Epithelial cell of esophagus (primary cell): ENCODE results near the gene ORAI3.

Experiments
- DNase-seq: peaks from one replicate; pipeline ENCODE4 v3.0.0; 2010; ENCODE audit warnings: low read depth
- H3K4me3 ChIP-seq: 2 replicates; pipeline ENCODE4 v1.5.1; 2011; ENCODE audit warnings: mild to moderate bottlenecking, low read length, control low read depth
- CTCF ChIP-seq: IDR thresholded peaks from 2 replicates; pipeline ENCODE4 v1.5.1; 2011; ENCODE audit warnings: low read depth, mild to moderate bottlenecking, low read length, control low read depth, inconsistent platforms; ENCODE audit not compliant: insufficient read depth; ENCODE audit errors: missing control alignments

Gene ORAI3

GRCh38 chr16:30953511-30954124, 4.8 kb downstream of the ORAI3 start:
- DNase-seq: peak; percentile 78
- no peak overlapping the region for H3K4me3 ChIP-seq

DNA sequence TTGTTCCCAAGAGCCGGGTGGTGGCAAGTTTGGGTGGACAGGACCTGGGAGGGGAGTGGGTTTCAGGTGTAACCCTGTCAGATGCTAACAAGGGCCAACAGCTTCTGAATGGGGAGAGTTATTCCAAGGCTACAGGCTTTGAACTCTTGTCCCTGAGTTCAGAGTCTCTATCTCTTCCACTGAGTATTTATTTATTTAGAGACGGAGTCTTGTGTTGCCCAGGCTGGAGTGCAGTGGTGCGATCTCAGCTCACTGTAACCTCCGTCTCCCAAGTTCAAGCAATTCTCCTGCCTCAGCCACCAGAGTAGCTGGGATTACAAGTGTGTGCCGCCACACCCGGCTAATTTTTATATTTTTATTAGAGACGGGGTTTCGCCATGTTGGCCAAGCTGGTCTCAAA, 6.1 kb downstream of the ORAI3 start:
- H3K4me3 ChIP-seq: no peak overlapping the region
- TF ChIP-seq CTCF: no peak

More at GRCh38 chr16:30953511-30954124, 4.8 kb downstream of the ORAI3 start:
- TF ChIP-seq CTCF: peak; percentile 75

GRCh38 chr16:30956601-30957455, 8.0 kb downstream of the ORAI3 start:
- DNase-seq: peak; percentile 92
- TF ChIP-seq CTCF: peak; percentile 18

More for the DNA sequence above, 6.1 kb downstream of the ORAI3 start:
- no peak for DNase-seq

DNA sequence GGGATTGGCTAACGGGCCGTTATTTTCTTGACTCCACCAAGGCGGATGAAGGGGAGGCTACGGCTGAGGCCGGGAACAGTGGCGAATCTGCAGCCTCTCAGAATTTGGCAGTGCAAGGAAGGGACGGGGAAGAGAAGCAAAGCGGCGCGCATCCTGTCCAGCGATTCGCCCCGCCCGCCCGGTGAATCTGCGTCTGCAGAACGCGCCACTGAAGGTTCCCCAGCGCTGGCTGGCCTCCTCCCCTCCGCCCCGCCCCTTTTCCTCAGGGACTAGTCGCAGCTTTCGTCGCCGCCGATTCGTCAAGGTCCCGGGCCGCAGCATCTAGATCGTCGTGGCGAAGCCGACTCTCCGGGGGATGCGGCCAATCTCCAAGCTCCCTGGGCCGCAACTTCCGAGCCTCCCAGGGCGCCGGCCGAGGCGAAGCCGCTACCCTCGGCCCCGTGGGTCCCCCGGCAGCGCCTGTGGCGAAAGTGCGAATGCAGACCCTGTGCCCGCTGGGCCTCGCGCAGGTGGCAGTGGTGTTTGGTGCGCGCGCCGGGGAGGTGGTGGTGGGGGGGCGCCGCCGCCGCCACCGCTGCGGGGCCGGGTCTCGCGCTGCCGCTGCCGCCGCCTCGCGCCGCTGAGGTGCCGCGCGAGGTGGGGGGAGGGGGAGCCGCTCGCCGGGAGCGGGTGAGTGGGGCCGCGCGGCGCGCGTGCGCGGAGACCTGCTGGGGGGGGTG, 8.7 kb downstream of the ORAI3 start, which contains the start of gene SETD1A:
Gene SETD1A (plus strand): TSS at position 299 of the 719 bp plus-strand sequence. CDS start 978 bp downstream, outside the sequence.
- no peak for TF ChIP-seq CTCF
- peak within 1 kb of the TSS; percentile 84 for H3K4me3 ChIP-seq
- DNase-seq: peak; percentile 97

More at GRCh38 chr16:30956601-30957455, 8.0 kb downstream of the ORAI3 start:
- peak overlapping the region; percentile 84 for H3K4me3 ChIP-seq

GRCh38 chr16:30958175-30959079, 9.6 kb downstream of the ORAI3 start:
- no peak for TF ChIP-seq CTCF
- peak; percentile 46 for DNase-seq
- peak overlapping the region; percentile 84 for H3K4me3 ChIP-seq

- H3K4me3 ChIP-seq: no peak overlapping the region
- TF ChIP-seq CTCF: no peak
- DNase-seq: no peak
These were observed 12.5 kb downstream of the ORAI3 start for GRCh38 chr16:30961384-30961783.
